Osteoblast (primary cell): ENCODE measurements around the gene SSU72. TPM values are rescaled to one million over a fixed set of nuclear protein-coding genes. Genes with fewer than 3 reads are reported as not detected.
"Not testable (repeated sequence)": the region's sequence is repeated elsewhere in the genome, so short reads cannot be mapped to it uniquely, and the experiment has no call there.

Source experiments
- DNase-seq: peaks from one replicate; pipeline ENCODE4 v3.0.0; 2011; ENCODE audit warnings: low spot score, mixed read lengths; ENCODE audit not compliant: insufficient read length; ENCODE audit errors: missing footprints
- H2AFZ ChIP-seq: 2 replicates; pipeline ENCODE4 v1.6.0; 2011; ENCODE audit warnings: mild to moderate bottlenecking, low read length
- H3K27ac ChIP-seq: 2 replicates; pipeline ENCODE4 v1.5.1; 2011; ENCODE audit warnings: mild to moderate bottlenecking, low read depth, low read length, moderate library complexity
- H3K27me3 ChIP-seq: 2 replicates; pipeline ENCODE4 v1.6.0; 2012; ENCODE audit warnings: mild to moderate bottlenecking, control low read depth, inconsistent platforms, low read length, moderate library complexity; ENCODE audit not compliant: insufficient read depth
- H3K36me3 ChIP-seq: 2 replicates; pipeline ENCODE4 v1.5.1; 2011; ENCODE audit warnings: mild to moderate bottlenecking, low read length, control low read depth, moderate library complexity; ENCODE audit not compliant: insufficient read depth
- H3K4me1 ChIP-seq: 2 replicates; pipeline ENCODE4 v1.5.1; 2011; ENCODE audit warnings: mild to moderate bottlenecking, low read length, control low read depth, moderate library complexity; ENCODE audit not compliant: insufficient read depth
- H3K4me2 ChIP-seq: 2 replicates; pipeline ENCODE4 v1.6.0; 2011; ENCODE audit warnings: mild to moderate bottlenecking, low read length; ENCODE audit not compliant: insufficient read depth
- H3K4me3 ChIP-seq: fragments of 200-600 bp; sonication (generic); 3 replicates; pipeline ENCODE4 v1.5.1; 2012; ENCODE audit warnings: mild to moderate bottlenecking, low read length, inconsistent platforms; ENCODE audit not compliant: insufficient read depth
- H3K79me2 ChIP-seq: 2 replicates; pipeline ENCODE4 v1.6.0; 2012; ENCODE audit warnings: mild to moderate bottlenecking, low read length, control low read depth, inconsistent platforms; ENCODE audit not compliant: insufficient read depth
- H3K9me3 ChIP-seq: 2 replicates; pipeline ENCODE4 v1.5.1; 2011; ENCODE audit warnings: low read depth, low read length, control low read depth
- H4K20me1 ChIP-seq: 2 replicates; pipeline ENCODE4 v1.6.0; 2012; ENCODE audit warnings: mild to moderate bottlenecking, low read length, control low read depth; ENCODE audit not compliant: insufficient read depth
- total RNA-seq: library from RNA; depleted of rRNA; stranded (reverse); fragments of >200 nt; gene quantifications from 2 replicates; pipeline ENCODE4 v1.2.3, GENCODE V29; 2012
- TF ChIP-seq, protein P1 (sequence below): IDR thresholded peaks from 2 replicates; pipeline ENCODE4 v1.5.1; 2011; ENCODE audit warnings: mild to moderate bottlenecking, low read depth, low read length, moderate library complexity; ENCODE audit errors: extremely low read depth

SSU72 gene
- total RNA-seq, 1 donor, result 73.1 TPM

DNA sequence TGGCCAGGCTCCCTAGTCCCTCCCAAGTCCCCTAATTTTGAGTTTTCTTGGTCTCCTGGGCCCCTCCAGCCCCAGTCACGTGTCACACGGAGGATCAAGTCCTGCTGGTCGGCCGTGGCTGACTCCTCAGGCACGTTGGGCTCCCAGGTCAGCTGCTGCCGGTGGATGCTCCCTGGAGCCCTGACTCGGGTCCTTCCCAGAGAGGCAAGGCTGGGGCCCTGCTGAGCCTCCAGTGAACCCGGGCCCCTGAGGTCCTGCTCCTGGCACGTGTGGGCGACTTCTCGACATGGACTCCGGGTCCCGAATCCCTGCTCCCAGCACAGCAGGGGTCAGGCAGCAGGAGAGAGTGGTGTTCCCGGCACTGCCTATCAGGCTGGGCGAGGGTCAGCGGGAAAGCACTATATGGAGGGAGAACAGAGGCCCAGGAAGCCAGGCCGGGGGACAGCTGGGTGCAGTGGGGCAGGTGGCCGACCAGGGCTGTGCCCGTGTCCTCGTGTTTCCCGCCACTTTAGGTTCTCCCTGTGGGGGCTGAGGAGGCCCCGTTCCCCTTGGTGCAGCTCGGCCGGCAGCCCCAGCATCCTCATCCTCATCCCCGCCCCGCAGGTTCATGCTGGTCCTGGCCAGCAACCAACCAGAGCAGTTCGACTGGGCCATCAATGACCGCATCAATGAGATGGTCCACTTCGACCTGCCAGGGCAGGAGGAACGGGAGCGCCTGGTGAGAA is 47.4 kb downstream of the SSU72 start:
- H4K20me1 ChIP-seq, result no peaks in the 10 kb centered on the region
- peaks cover 22% of the 10 kb centered on the region for H3K36me3 ChIP-seq
- H3K4me2 ChIP-seq, result no peak overlapping the region
- TF ChIP-seq, protein P1, sequence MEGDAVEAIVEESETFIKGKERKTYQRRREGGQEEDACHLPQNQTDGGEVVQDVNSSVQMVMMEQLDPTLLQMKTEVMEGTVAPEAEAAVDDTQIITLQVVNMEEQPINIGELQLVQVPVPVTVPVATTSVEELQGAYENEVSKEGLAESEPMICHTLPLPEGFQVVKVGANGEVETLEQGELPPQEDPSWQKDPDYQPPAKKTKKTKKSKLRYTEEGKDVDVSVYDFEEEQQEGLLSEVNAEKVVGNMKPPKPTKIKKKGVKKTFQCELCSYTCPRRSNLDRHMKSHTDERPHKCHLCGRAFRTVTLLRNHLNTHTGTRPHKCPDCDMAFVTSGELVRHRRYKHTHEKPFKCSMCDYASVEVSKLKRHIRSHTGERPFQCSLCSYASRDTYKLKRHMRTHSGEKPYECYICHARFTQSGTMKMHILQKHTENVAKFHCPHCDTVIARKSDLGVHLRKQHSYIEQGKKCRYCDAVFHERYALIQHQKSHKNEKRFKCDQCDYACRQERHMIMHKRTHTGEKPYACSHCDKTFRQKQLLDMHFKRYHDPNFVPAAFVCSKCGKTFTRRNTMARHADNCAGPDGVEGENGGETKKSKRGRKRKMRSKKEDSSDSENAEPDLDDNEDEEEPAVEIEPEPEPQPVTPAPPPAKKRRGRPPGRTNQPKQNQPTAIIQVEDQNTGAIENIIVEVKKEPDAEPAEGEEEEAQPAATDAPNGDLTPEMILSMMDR, result no peak
- no peaks in the 10 kb centered on the region for H3K4me1 ChIP-seq
- DNase-seq, result peak; percentile 58
- no peak overlapping the region for H2AFZ ChIP-seq
- H3K9me3 ChIP-seq, result no peaks in the 10 kb centered on the region
- peaks cover 2% of the 10 kb centered on the region for H3K79me2 ChIP-seq
- no peak overlapping the region for H3K4me3 ChIP-seq
- H3K27me3 ChIP-seq, result no peaks in the 10 kb centered on the region
- no peak overlapping the region for H3K27ac ChIP-seq

DNA sequence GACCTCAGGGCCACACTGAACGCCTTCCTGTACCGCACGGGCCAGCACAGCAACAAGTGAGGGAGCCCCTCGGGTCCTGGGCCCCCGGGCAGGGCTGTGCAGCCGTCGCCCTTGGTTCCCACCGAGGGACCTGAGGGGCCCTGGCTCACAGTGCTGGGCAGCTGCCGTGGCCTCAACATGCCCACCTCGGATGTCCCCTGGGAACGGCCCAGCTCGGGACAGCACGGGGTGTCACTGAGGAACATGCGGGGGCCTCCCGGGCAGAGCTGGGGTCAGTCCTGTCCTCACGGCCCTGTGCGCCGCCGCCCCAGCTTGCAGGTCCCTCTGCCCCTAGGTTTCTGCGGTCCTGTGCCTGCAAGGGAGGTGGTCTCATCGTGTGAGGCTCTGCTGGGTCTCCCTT is 48.2 kb downstream of the SSU72 start:
- peaks cover 19% of the 10 kb centered on the region for H3K36me3 ChIP-seq
- H3K79me2 ChIP-seq, H3K4me3 ChIP-seq, H3K27me3 ChIP-seq, DNase-seq, H3K4me1 ChIP-seq, H3K4me2 ChIP-seq, H4K20me1 ChIP-seq, H2AFZ ChIP-seq, H3K9me3 ChIP-seq, H3K27ac ChIP-seq: not testable (repeated sequence)

DNA sequence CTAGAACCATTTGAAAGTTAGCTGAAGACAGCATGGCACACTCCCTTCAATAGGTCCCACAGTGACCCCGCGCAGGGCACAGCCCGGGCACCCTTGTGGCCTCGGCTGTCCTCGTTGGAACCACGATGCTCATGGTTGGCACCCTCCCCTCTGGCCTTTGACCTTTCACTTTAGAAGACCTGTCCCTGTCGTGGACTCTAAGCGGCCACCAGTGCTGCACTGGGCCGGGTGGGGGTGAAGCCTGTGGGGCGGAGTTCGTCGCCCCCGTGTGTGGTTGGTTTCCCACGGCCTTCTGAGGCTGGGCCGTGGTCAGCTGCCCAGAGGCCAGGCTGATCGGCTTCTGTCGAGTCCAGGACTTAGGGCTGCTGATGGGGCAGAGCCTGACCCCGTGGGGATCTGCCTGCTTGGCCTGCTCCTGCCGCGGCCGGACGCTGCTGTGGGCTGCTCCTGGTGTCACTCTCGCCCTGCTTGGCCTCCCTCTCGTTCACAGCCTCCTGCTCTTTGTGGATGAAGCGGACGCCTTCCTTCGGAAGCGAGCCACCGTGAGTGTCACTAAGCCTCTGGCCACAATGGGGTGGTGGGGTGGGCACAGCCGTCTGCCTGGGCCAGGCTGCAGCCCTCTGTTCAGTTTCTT is 49.8 kb downstream of the SSU72 start:
- H3K36me3 ChIP-seq, result peaks cover 24% of the 10 kb centered on the region
- DNase-seq, result peak; percentile 78
- not testable (repeated sequence) for H3K9me3 ChIP-seq, H3K4me2 ChIP-seq, H4K20me1 ChIP-seq, H3K27me3 ChIP-seq, H3K4me3 ChIP-seq, H3K4me1 ChIP-seq, H2AFZ ChIP-seq, H3K27ac ChIP-seq, H3K79me2 ChIP-seq

DNA sequence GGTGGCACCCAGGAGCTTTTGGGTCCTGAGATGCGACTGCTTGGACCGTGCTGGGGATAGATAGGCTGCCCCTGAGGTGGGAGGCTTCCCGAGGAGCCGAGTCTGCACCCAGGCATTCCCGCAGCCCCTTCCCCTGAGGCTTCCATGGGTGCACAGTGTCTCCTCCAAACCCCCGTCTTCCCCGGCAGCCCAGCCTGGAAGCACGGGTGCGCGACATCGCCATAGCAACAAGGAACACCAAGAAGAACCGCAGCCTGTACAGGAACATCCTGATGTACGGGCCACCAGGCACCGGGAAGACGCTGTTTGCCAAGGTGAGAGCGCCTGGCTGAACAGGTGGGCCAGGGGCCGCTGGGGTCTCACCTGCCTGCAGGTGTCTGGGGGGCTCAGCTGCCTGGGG is 51.0 kb downstream of the SSU72 start:
- H3K4me1 ChIP-seq, H4K20me1 ChIP-seq, H3K27ac ChIP-seq, H3K79me2 ChIP-seq, H3K4me3 ChIP-seq, H3K9me3 ChIP-seq, H2AFZ ChIP-seq, H3K4me2 ChIP-seq, H3K27me3 ChIP-seq: not testable (repeated sequence)
- DNase-seq, result peak; percentile 65
- H3K36me3 ChIP-seq, result peaks cover 14% of the 10 kb centered on the region

DNA sequence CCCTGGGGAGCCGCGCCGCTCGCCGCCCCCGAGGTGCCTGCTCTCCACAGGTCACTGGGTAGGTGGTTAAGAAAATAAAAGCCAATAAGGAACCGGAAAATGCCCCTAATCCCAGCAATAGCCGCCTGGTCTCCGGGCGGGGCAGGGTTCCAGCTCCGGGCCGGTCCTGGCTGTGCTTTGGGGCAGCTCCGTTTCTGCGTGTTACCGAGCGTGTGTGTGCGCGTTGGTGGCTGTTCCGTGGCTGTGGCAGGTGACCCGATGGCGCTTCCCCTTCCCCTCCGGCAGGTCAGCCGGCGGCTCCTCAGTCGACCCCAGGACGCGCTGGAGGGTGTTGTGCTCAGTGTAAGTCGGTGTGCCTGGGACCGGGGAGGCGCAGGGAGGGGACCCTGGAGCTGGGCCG is 51.4 kb downstream of the SSU72 start:
- peaks cover 14% of the 10 kb centered on the region for H3K36me3 ChIP-seq
- not testable (repeated sequence) for H3K4me2 ChIP-seq, H4K20me1 ChIP-seq, H3K9me3 ChIP-seq, H3K79me2 ChIP-seq, H3K4me1 ChIP-seq, H3K4me3 ChIP-seq, H3K27me3 ChIP-seq, H3K27ac ChIP-seq, H2AFZ ChIP-seq
- peak; percentile 53 for DNase-seq

DNA sequence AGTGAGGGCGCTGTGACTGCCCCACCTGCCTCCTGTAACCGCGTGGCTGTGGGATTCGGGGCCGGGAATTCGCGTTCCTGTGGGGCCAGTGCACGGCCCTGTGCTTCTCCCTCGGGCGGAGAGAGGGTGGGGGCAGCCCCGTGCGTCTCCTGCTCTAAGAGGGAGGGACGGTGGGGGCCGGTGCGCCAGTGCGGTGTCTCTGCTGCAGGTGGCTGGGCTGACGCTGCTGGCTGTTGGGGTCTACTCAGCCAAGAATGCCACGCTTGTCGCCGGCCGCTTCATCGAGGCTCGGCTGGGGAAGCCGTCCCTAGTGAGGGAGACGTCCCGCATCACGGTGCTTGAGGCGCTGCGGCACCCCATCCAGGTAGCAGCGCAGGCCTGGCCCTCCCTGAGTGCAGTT is 52.1 kb downstream of the SSU72 start:
- H2AFZ ChIP-seq, H3K27ac ChIP-seq, H3K4me1 ChIP-seq, DNase-seq, H3K4me2 ChIP-seq, H4K20me1 ChIP-seq, H3K79me2 ChIP-seq, H3K9me3 ChIP-seq, H3K4me3 ChIP-seq, H3K27me3 ChIP-seq: not testable (repeated sequence)
- peaks cover 17% of the 10 kb centered on the region for H3K36me3 ChIP-seq
